ENCODE measurements around the gene KRTAP23-1. TPM values are rescaled to one million over a fixed set of nuclear protein-coding genes. Genes with fewer than 3 reads are reported as not detected.

KRTAP23-1 gene
- total and polyA plus RNA-seq, 2 donors (not counting 1 experiment from before 2014, with no cell fraction given): not detected

DNA sequence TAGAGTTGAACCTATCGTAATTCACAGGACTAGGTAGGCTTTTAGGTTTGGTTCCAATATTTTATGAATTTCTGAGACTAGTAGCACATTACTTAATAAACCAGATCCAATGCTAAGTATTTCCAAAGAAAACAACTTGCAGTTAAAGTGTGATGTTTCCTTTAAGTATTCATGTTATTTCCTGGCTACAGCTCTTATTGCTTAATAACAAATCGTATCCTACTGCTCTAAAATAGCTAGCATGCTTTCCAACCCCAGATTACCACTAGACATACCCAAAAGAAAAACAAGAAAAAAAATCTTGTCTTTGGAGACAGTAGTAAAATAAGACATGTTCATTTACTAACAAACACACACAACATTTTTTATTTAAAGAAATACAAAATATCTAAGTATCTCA lies 11.8 kb downstream of the KRTAP23-1 start:
- no peaks in the 10 kb centered on the region for H3K9me3 ChIP-seq (ENCODE audit: control extremely low read depth in 1 of 3, control insufficient read depth in 2 of 3, insufficient read depth in 1 of 3, low read length in 2 of 3)

DNA sequence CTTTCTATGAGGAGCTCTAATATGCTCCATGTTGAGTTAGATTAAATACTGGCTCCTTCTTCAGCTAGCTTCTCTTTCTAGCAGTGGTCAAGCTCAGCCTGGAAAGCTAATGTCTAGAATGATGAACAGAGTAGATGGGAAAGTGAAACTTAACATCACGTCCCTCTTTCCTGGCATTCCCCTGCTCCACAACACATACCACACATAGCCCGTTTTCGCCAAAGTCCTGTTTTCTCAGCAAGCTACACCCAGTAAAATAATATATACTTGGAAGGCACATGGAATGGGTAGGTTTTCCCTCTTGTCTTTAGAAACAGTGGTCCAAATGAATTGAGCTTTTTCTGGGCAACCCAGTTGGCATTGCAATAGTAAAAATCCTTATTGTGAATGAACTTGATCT lies 14.7 kb downstream of the KRTAP23-1 start:
- no peak for DNase-seq
- Histone ChIP-seq H3K4me1 (ENCODE audit: control insufficient read depth in 2 of 2, insufficient read depth in 2 of 2, low read length in 2 of 2) (no peaks in the 10 kb centered on the region), H3K9ac (ENCODE audit: low read length) (no peak overlapping the region), H3K27me3 (replicated peaks in 1 of 4; ENCODE audit: control extremely low read depth in 1 of 4, control insufficient read depth in 3 of 4, insufficient read depth in 4 of 4, low read length in 3 of 4) (no peaks in the 10 kb centered on the region), H3K9me3 (ENCODE audit: control extremely low read depth in 1 of 3, control insufficient read depth in 2 of 3, insufficient read depth in 1 of 3, low read length in 2 of 3) (no peaks in the 10 kb centered on the region), H3K4me3 (ENCODE audit: control extremely low read depth in 1 of 5, extremely low read depth in 1 of 5, insufficient read depth in 1 of 5, low read depth in 2 of 5, low read length in 4 of 5) (no peak overlapping the region), H3K27ac (ENCODE audit: low read length in 2 of 2) (no peak overlapping the region), H3K36me3 (replicated peaks in 1 of 2; ENCODE audit: control extremely low read depth in 1 of 2, control insufficient read depth in 1 of 2, extremely low read depth in 1 of 2, insufficient read depth in 2 of 2, low read length in 1 of 2) (no peaks in the 10 kb centered on the region), H4K20me1 (ENCODE audit: control insufficient read depth, insufficient read depth, low read length, poor library complexity, severe bottlenecking) (no peaks in the 10 kb centered on the region), H3K79me2 (ENCODE audit: control insufficient read depth, insufficient read depth, low read length) (no peaks in the 10 kb centered on the region), H3K4me2 (replicated peaks; ENCODE audit: low read depth, low read length, poor library complexity, severe bottlenecking) (no peak overlapping the region), H2AFZ (ENCODE audit: insufficient read depth, low read depth, low read length, poor library complexity, severe bottlenecking) (no peak overlapping the region)
- ATAC-seq (ENCODE audit: low read depth): no peak
- no peaks in the 10 kb centered on the region for H3K4me1 Mint-ChIP-seq
- no peaks in the 10 kb centered on the region for H3K9me3 Mint-ChIP-seq (ENCODE audit: insufficient read depth)
- intact Hi-C loops (cut with micrococcal nuclease): no loop called here
- no peak overlapping the region for H3K4me3 Mint-ChIP-seq
- TF ChIP-seq, protein P1, sequence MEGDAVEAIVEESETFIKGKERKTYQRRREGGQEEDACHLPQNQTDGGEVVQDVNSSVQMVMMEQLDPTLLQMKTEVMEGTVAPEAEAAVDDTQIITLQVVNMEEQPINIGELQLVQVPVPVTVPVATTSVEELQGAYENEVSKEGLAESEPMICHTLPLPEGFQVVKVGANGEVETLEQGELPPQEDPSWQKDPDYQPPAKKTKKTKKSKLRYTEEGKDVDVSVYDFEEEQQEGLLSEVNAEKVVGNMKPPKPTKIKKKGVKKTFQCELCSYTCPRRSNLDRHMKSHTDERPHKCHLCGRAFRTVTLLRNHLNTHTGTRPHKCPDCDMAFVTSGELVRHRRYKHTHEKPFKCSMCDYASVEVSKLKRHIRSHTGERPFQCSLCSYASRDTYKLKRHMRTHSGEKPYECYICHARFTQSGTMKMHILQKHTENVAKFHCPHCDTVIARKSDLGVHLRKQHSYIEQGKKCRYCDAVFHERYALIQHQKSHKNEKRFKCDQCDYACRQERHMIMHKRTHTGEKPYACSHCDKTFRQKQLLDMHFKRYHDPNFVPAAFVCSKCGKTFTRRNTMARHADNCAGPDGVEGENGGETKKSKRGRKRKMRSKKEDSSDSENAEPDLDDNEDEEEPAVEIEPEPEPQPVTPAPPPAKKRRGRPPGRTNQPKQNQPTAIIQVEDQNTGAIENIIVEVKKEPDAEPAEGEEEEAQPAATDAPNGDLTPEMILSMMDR (IDR thresholded peaks at IDR 0.05): no peak
- no peak for TF ChIP-seq EZH2 (IDR thresholded peaks at IDR 0.05; ENCODE audit: borderline replicate concordance, insufficient read depth, low read depth, low read length, poor library complexity, severe bottlenecking)
- POLR2A ChIA-PET: no interaction called here
- no peak overlapping the region for H3K27ac Mint-ChIP-seq
- no CpG with 5 or more reads among the region's 3 CpGs for WGBS (ENCODE audit: insufficient coverage)
- CTCF ChIA-PET: no interaction called here
- H3K27me3 Mint-ChIP-seq: no peaks in the 10 kb centered on the region

More for the DNA sequence above, 11.8 kb downstream of the KRTAP23-1 start:
- intact Hi-C loops (cut with micrococcal nuclease): no loop called here
- no peaks in the 10 kb centered on the region for H3K4me1 ChIP-seq (ENCODE audit: control insufficient read depth in 2 of 2, insufficient read depth in 2 of 2, low read length in 2 of 2)
- Mint-ChIP-seq H3K4me1 (no peaks in the 10 kb centered on the region), H3K27me3 (no peaks in the 10 kb centered on the region), H3K4me3 (no peak overlapping the region), H3K27ac (no peak overlapping the region), H3K9me3 (ENCODE audit: insufficient read depth) (no peaks in the 10 kb centered on the region)
- no CpG with 5 or more reads among the region's 2 CpGs for WGBS (ENCODE audit: insufficient coverage)
- no peak overlapping the region for H2AFZ ChIP-seq (ENCODE audit: insufficient read depth, low read depth, low read length, poor library complexity, severe bottlenecking)
- TF ChIP-seq, protein P1 (IDR thresholded peaks at IDR 0.05): no peak
- TF ChIP-seq EZH2 (IDR thresholded peaks at IDR 0.05; ENCODE audit: borderline replicate concordance, insufficient read depth, low read depth, low read length, poor library complexity, severe bottlenecking): no peak
- no peak overlapping the region for H3K4me2 ChIP-seq (replicated peaks; ENCODE audit: low read depth, low read length, poor library complexity, severe bottlenecking)
- no peak overlapping the region for H3K4me3 ChIP-seq (ENCODE audit: control extremely low read depth in 1 of 5, extremely low read depth in 1 of 5, insufficient read depth in 1 of 5, low read depth in 2 of 5, low read length in 4 of 5)
- no peak for DNase-seq
- H3K79me2 ChIP-seq (ENCODE audit: control insufficient read depth, insufficient read depth, low read length): no peaks in the 10 kb centered on the region
- no peak for ATAC-seq (ENCODE audit: low read depth)
- ChIA-PET POLR2A (no interaction called here), CTCF (no interaction called here)
- no peak overlapping the region for H3K9ac ChIP-seq (ENCODE audit: low read length)
- no peak overlapping the region for H3K27ac ChIP-seq (ENCODE audit: low read length in 2 of 2)
- H3K36me3 ChIP-seq (replicated peaks in 1 of 2; ENCODE audit: control extremely low read depth in 1 of 2, control insufficient read depth in 1 of 2, extremely low read depth in 1 of 2, insufficient read depth in 2 of 2, low read length in 1 of 2): no peaks in the 10 kb centered on the region
- no peaks in the 10 kb centered on the region for H4K20me1 ChIP-seq (ENCODE audit: control insufficient read depth, insufficient read depth, low read length, poor library complexity, severe bottlenecking)
- H3K27me3 ChIP-seq (replicated peaks in 1 of 4; ENCODE audit: control extremely low read depth in 1 of 4, control insufficient read depth in 3 of 4, insufficient read depth in 4 of 4, low read length in 3 of 4): no peaks in the 10 kb centered on the region

All from B cell (primary cell).